Breast epithelium (tissue), 3 donors: Measurements from ENCODE around the gene LIPH.

ENCODE experiments used
- POLR2A ChIP-seq: fragments of 450-650 bp; IDR thresholded peaks from one replicate; pipeline ENCODE4 v1.6.1; 2016; ENCODE audit warnings: antibody characterized with exemption, mild to moderate bottlenecking, moderate library complexity
- POLR2AphosphoS5 ChIP-seq, 3 donors: sonication (generic); formaldehyde crosslinking; IDR thresholded peaks; one replicate each; pipeline ENCODE4 v1.6.1; 2017; ENCODE audit warnings: antibody characterized with exemption in 3 of 3
- TF ChIP-seq, protein P1 (sequence below), 3 donors: fragments of 450-650 bp; IDR thresholded peaks; one replicate each; pipeline ENCODE4 v1.5.1; 2016 to 2017; ENCODE audit warnings: antibody characterized with exemption in 3 of 3, mild to moderate bottlenecking in 3 of 3, moderate library complexity in 3 of 3

DNA sequence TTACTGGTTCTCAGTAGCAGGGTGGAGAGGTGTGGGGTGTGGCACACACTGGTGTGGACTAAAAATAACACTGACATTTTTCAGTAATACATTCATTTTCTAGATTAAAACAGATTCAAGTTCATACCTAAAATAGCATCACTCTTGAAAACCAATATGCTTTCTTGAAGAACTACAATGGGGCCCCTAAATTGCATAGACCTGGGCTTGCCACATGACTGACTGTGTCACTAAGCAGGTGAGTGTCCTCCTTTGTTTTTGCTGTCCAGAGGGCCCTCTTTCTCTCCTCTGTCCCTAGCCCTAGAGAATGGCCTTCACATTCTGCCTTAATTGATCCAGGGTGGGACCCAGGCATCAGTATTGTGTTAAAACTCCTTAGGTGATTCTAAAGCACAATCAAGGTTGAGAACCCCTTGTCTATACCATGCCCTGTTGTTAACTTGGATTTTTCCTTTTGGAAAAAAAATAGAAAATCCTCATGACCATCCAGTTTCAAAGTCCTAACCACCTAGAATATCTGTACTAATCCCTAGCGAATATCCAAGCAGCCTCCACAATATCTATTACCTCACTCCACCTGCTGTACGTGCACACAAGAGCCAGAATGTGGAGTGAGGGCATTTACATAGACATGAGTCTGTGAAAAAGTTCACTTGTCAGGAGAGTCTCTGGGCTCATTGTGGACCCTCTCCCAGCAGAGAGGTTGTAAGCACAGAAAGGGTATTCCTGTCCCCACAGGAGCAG lies 34.8 kb downstream of the LIPH start:
- TF ChIP-seq, protein P1, sequence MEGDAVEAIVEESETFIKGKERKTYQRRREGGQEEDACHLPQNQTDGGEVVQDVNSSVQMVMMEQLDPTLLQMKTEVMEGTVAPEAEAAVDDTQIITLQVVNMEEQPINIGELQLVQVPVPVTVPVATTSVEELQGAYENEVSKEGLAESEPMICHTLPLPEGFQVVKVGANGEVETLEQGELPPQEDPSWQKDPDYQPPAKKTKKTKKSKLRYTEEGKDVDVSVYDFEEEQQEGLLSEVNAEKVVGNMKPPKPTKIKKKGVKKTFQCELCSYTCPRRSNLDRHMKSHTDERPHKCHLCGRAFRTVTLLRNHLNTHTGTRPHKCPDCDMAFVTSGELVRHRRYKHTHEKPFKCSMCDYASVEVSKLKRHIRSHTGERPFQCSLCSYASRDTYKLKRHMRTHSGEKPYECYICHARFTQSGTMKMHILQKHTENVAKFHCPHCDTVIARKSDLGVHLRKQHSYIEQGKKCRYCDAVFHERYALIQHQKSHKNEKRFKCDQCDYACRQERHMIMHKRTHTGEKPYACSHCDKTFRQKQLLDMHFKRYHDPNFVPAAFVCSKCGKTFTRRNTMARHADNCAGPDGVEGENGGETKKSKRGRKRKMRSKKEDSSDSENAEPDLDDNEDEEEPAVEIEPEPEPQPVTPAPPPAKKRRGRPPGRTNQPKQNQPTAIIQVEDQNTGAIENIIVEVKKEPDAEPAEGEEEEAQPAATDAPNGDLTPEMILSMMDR (IDR thresholded peaks at IDR 0.05), result no peak
- no peak for TF ChIP-seq POLR2A
- TF ChIP-seq POLR2AphosphoS5 (IDR thresholded peaks at IDR 0.05), result no peak
